Lower lobe of right lung (tissue), 2 donors: ENCODE data around the gene PIK3C2B. TPM values are rescaled to one million over a fixed set of nuclear protein-coding genes. Genes with fewer than 3 reads are reported as not detected.

Experiments used
- ATAC-seq, 2 donors: fragments of 200-7000 bp; cut with Tn5 transposase; one replicate each; pipeline ENCODE4 v1.9.1; 2020 to 2022; ENCODE audit warnings: mild to moderate bottlenecking in 2 of 2, moderate library complexity in 2 of 2
- DNase-seq: peaks from one replicate; pipeline ENCODE4 v3.0.0-alpha.2; 2020
- H3K27ac ChIP-seq: fragments of 200-600 bp; one replicate; pipeline ENCODE4 v1.8.0; 2022
- H3K27me3 ChIP-seq: fragments of 200-600 bp; one replicate; pipeline ENCODE4 v1.8.0; 2022; ENCODE audit warnings: low read depth
- H3K36me3 ChIP-seq: fragments of 200-600 bp; one replicate; pipeline ENCODE4 v1.8.0; 2022; ENCODE audit warnings: mild to moderate bottlenecking
- H3K4me1 ChIP-seq: fragments of 200-600 bp; one replicate; pipeline ENCODE4 v1.8.0; 2022
- H3K4me3 ChIP-seq: fragments of 200-600 bp; one replicate; pipeline ENCODE4 v1.8.0; 2022; ENCODE audit warnings: mild to moderate bottlenecking
- H3K9me3 ChIP-seq: fragments of 200-600 bp; one replicate; pipeline ENCODE4 v1.8.0; 2022
- CTCF ChIP-seq: fragments of 200-600 bp; IDR thresholded peaks from one replicate; pipeline ENCODE4 v1.8.0; 2022; ENCODE audit warnings: antibody characterized with exemption, mild to moderate bottlenecking
- intact Hi-C: fragments of 100-400 bp; cut with DNase I; formaldehyde crosslinking; loops from one replicate; pipeline ENCODE4 v1.11.0; 2022
- total RNA-seq: library from RNA; stranded (reverse); fragmentation: NEBNext Ultra II Directional; extraction: Animal tissue kit (Norgen Biotek cat#: 25700); gene quantifications from one replicate; pipeline ENCODE4 v1.2.1, GENCODE V29; 2021
- donor health status: DM: no; HTN: yes; CAD: no; lungs with severe emphysema.

Gene PIK3C2B
- total RNA-seq, 1 donor from 2014 or later, result 50.5 TPM

GRCh38 chr1:204506201-204506968 is 11.8 kb upstream of the PIK3C2B start:
- intact Hi-C loops, result no loop called here

GRCh38 chr1:204505674-204506200 is 11.1 kb upstream of the PIK3C2B start:
- Histone ChIP-seq H3K4me1 (peaks cover 24% of the 10 kb centered on the region), H3K36me3 (no peaks in the 10 kb centered on the region), H3K4me3 (peak overlapping the region; percentile 60), H3K27ac (peak overlapping the region; percentile 85), H3K27me3 (no peaks in the 10 kb centered on the region), H3K9me3 (no peaks in the 10 kb centered on the region)
- DNase-seq (no peak), ATAC-seq (no peak)
- no peak for TF ChIP-seq CTCF
- intact Hi-C loops, result no loop called here

More at GRCh38 chr1:204506201-204506968, 11.8 kb upstream of the PIK3C2B start:
- Histone ChIP-seq H3K27ac (peak overlapping the region; percentile 85), H3K36me3 (no peaks in the 10 kb centered on the region), H3K4me3 (peak overlapping the region; percentile 60), H3K4me1 (peaks cover 24% of the 10 kb centered on the region), H3K9me3 (no peaks in the 10 kb centered on the region), H3K27me3 (no peaks in the 10 kb centered on the region)
- DNase-seq (peak; percentile 71), ATAC-seq (peak; percentile 93 to 96)
- TF ChIP-seq CTCF, result no peak

GRCh38 chr1:204503913-204504519 is 9.4 kb upstream of the PIK3C2B start:
- ATAC-seq (no peak), DNase-seq (no peak)
- no peak for TF ChIP-seq CTCF
- intact Hi-C loops, result loop anchor here (5.0 kb wide), 1 partner anchor 57 kb away; no protein-coding TSS in a partner anchor
- no peak overlapping the region for H3K4me3 ChIP-seq
- no peaks in the 10 kb centered on the region for H3K9me3 ChIP-seq
- peaks cover 24% of the 10 kb centered on the region for H3K4me1 ChIP-seq
- H3K27ac ChIP-seq, result no peak overlapping the region
- H3K27me3 ChIP-seq, result no peaks in the 10 kb centered on the region
- H3K36me3 ChIP-seq, result no peaks in the 10 kb centered on the region

GRCh38 chr1:204503122-204503912 is 8.7 kb upstream of the PIK3C2B start:
- peak; percentile 83 for TF ChIP-seq CTCF
- Histone ChIP-seq H3K36me3 (no peaks in the 10 kb centered on the region), H3K27ac (no peak overlapping the region), H3K27me3 (no peaks in the 10 kb centered on the region), H3K4me3 (no peak overlapping the region), H3K9me3 (no peaks in the 10 kb centered on the region), H3K4me1 (peaks cover 24% of the 10 kb centered on the region)
- ATAC-seq (peak in 1 of 2 donors; percentile 18), DNase-seq (no peak)
- intact Hi-C loops, result loop anchor here (5.0 kb wide), 1 partner anchor 56 kb away; no protein-coding TSS in a partner anchor

GRCh38 chr1:204502241-204502640 is 7.6 kb upstream of the PIK3C2B start:
- no peak for TF ChIP-seq CTCF

More at GRCh38 chr1:204502241-204502640, 7.6 kb upstream of the PIK3C2B start:
- Histone ChIP-seq H3K27ac (no peak overlapping the region), H3K4me1 (peaks cover 17% of the 10 kb centered on the region), H3K36me3 (no peaks in the 10 kb centered on the region), H3K4me3 (no peak overlapping the region), H3K27me3 (no peaks in the 10 kb centered on the region), H3K9me3 (no peaks in the 10 kb centered on the region)
- intact Hi-C loops, result loop anchor here (5.0 kb wide), 1 partner anchor 55 kb away; no protein-coding TSS in a partner anchor
- ATAC-seq (no peak), DNase-seq (no peak)
